Lower leg skin (tissue), 4 donors: ENCODE measurements around the gene KDM5D. TPM values are rescaled to one million over a fixed set of nuclear protein-coding genes. Genes with fewer than 3 reads are reported as not detected.

Experiments
- DNase-seq, 2 donors: peaks; one replicate each; pipeline ENCODE4 v3.0.0-alpha.2; 2019; ENCODE audit warnings: low spot score in 2 of 2
- H3K4me3 ChIP-seq: fragments of 200-600 bp; sonication (generic); 2 replicates; pipeline ENCODE4 v1.5.1; 2017; ENCODE audit warnings: mild to moderate bottlenecking, low read depth; ENCODE audit not compliant: poor library complexity, severe bottlenecking
- POLR2A ChIP-seq, 2 donors: fragments of 450-650 bp; IDR thresholded peaks; one replicate each; pipeline ENCODE4 v1.6.1; 2016 to 2017; ENCODE audit warnings: antibody characterized with exemption in 2 of 2, mild to moderate bottlenecking in 1 of 2, moderate library complexity in 1 of 2
- WGBS, 2 donors: methylation state at CpG; one replicate each; pipeline ENCODE4 v1.1.5; 2018; 5-methylcytosine and 5-hydroxymethylcytosine counted together
- intact Hi-C: fragments of 100-400 bp; cut with DNase I; formaldehyde crosslinking; loops from one replicate; pipeline ENCODE4 v1.15.0; 2023; ENCODE audit warnings: low total_unique reads
- total RNA-seq, 4 donors: library from RNA; depleted of rRNA; stranded (reverse); fragments of >200 nt; gene quantifications; one replicate each; pipeline ENCODE4 v1.1.0, GENCODE V29; 2016
- TF ChIP-seq, protein P1 (sequence below), 3 donors: fragments of 450-650 bp; IDR thresholded peaks; one replicate each; pipeline ENCODE4 v1.5.1; 2016; ENCODE audit warnings: antibody characterized with exemption in 3 of 3, mild to moderate bottlenecking in 3 of 3, moderate library complexity in 2 of 3

KDM5D gene
- total RNA-seq, 4 donors from 2014 or later: 0.30 to 40.2 (median 30.3) TPM; not detected in 1

- intact Hi-C loops: no loop called here
- no peak for DNase-seq
- no peak overlapping the region for H3K4me3 ChIP-seq
- TF ChIP-seq, protein P1, sequence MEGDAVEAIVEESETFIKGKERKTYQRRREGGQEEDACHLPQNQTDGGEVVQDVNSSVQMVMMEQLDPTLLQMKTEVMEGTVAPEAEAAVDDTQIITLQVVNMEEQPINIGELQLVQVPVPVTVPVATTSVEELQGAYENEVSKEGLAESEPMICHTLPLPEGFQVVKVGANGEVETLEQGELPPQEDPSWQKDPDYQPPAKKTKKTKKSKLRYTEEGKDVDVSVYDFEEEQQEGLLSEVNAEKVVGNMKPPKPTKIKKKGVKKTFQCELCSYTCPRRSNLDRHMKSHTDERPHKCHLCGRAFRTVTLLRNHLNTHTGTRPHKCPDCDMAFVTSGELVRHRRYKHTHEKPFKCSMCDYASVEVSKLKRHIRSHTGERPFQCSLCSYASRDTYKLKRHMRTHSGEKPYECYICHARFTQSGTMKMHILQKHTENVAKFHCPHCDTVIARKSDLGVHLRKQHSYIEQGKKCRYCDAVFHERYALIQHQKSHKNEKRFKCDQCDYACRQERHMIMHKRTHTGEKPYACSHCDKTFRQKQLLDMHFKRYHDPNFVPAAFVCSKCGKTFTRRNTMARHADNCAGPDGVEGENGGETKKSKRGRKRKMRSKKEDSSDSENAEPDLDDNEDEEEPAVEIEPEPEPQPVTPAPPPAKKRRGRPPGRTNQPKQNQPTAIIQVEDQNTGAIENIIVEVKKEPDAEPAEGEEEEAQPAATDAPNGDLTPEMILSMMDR (IDR thresholded peaks at IDR 0.05): no peak
- TF ChIP-seq POLR2A (IDR thresholded peaks at IDR 0.05): no peak
Observed at GRCh38 chrY:19717950-19718349, 26.6 kb downstream of the KDM5D start.

DNA sequence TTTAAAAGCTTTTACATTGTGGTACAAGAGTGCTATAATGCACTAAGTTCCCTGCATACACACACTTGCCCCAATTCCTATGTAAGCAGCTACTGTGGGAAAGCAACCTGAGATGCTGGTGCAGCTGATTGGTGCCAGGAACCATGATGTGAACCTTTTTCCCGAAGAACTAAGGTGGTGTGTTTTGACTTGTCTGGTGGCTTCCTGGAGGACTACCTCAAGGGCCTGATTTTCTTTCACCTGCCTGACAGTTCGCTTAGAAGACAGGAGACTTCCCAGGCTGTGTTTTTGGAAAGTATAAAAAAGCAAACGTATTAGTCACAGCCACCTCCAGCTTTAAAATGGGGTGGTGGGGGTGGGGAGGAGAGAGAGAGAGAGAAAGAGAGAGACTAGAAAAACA, 27.4 kb downstream of the KDM5D start:
- intact Hi-C loops: no loop called here
- no peak for DNase-seq
- 40% methylated on average over 3 of the region's 3 CpGs; no CpG with 5 or more reads in 1 of the 2 donors for WGBS, 2 donors
- TF ChIP-seq, protein P1 (IDR thresholded peaks at IDR 0.05): no peak
- no peak overlapping the region for H3K4me3 ChIP-seq

GRCh38 chrY:19715226-19715625, 29.3 kb downstream of the KDM5D start:
- intact Hi-C loops: no loop called here

DNA sequence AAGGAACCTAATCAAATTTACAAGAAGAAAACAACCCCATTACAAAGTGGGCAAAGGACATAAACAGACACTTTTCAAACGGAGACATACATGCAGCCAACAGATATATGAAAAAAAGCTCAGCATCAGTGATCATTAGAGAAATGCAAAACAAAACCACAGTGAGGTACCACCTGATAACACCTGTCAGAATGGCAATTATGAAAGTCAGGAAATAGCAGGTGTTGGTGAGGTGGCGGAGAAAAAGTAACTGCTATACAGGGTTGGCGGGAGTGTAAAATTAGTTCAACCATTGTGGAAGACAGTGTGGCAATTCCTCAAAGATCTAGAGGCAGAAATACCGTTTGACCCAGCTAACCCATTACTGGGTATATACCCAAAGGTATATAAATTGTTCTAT, 31.1 kb downstream of the KDM5D start:
- intact Hi-C loops: no loop called here
- no peak for DNase-seq
- 91% methylated on average over 4 of the region's 4 CpGs; no CpG with 5 or more reads in 1 of the 2 donors for WGBS, 2 donors

More at GRCh38 chrY:19715226-19715625, 29.3 kb downstream of the KDM5D start:
- 100% methylated on average over 5 of the region's 5 CpGs; no CpG with 5 or more reads in 1 of the 2 donors for WGBS, 2 donors
- DNase-seq: no peak
- TF ChIP-seq, protein P1 (IDR thresholded peaks at IDR 0.05): no peak
- TF ChIP-seq POLR2A (IDR thresholded peaks at IDR 0.05): no peak
- H3K4me3 ChIP-seq: no peak overlapping the region

DNA sequence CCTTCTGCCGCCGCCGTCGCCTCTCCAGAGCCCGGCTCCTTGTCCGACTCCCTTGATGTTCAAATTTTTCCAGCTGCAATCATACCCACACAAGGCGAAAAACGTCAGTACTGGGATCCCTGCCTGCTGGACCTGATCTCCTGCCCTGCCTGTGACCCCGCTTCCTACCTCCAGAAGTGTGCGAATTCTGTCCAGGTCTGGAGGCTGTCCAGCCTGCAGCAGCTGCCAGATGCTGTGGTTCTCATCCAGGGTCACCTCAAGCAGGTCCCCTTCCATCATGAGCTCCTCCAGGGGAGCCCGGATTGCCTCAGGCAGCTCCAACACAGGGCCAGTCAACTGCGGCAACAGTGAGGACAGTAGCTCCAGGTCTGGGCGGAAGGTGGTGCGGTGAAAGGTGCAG, 38.3 kb downstream of the KDM5D start:
- WGBS, 2 donors: 87% methylated on average over 9 of the region's 14 CpGs; no CpG with 5 or more reads in 1 of the 2 donors
- no peak for TF ChIP-seq POLR2A (IDR thresholded peaks at IDR 0.05)
- TF ChIP-seq, protein P1 (IDR thresholded peaks at IDR 0.05): no peak
- intact Hi-C loops: no loop called here

More for the DNA sequence above, 31.1 kb downstream of the KDM5D start:
- no peak overlapping the region for H3K4me3 ChIP-seq
- TF ChIP-seq, protein P1 (IDR thresholded peaks at IDR 0.05): no peak
- no peak for TF ChIP-seq POLR2A (IDR thresholded peaks at IDR 0.05)

DNA sequence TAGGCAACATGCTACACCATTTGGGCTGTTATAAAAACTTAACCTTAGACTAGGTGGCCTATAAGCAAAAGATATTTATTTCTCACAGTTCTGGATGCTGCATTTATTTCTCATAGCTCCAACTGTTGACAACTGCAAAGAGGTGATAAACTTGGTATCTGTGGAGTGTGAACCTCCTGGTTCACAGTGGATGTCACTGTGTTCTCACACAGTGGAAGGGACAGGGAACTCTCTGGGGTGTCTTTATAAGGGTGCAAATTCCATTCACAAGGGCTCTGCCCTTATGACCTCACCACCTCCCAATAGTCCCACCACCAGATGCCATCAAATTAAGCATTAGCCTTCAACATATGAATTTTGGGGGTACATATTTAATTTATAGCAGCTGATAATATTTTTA, 46.0 kb downstream of the KDM5D start:
- H3K4me3 ChIP-seq: no peak overlapping the region
- TF ChIP-seq, protein P1 (IDR thresholded peaks at IDR 0.05): no peak
- no peak for TF ChIP-seq POLR2A (IDR thresholded peaks at IDR 0.05)
- intact Hi-C loops: no loop called here
- no peak for DNase-seq

More for the DNA sequence above, 38.3 kb downstream of the KDM5D start:
- H3K4me3 ChIP-seq: no peak overlapping the region
- DNase-seq: no peak
